OCI-LY3 (cell line): Measurements from ENCODE around the gene ZNF366.

ENCODE experiments used
- CTCF ChIP-seq: fragments of 200-600, 300-600 bp; sonication (generic); IDR thresholded peaks from 2 replicates; pipeline ENCODE4 v1.5.1; 2014; ENCODE audit warnings: antibody characterized with exemption, low read length, low read depth
- EZH2phosphoT487 ChIP-seq: fragments of 200-600 bp; shearing (Covaris generic); IDR thresholded peaks from 2 replicates; pipeline ENCODE4 v1.6.1; 2018; ENCODE audit warnings: antibody characterized with exemption, mixed run types, low read depth

- no peak for TF ChIP-seq CTCF
- TF ChIP-seq EZH2phosphoT487: no peak
Measured at GRCh38 chr5:72477176-72477575, 30.0 kb downstream of the ZNF366 start.
